GM19468 (cell line): ENCODE measurements around the gene MPIG6B.

ENCODE experiments used
- ATAC-seq: cut with Tn5 transposase; IDR thresholded peaks from one replicate; pipeline ENCODE4 v1.9.1; 2021; ENCODE audit warnings: mild to moderate bottlenecking, moderate library complexity, moderate number of reproducible peaks; ENCODE audit not compliant: unreplicated experiment; ENCODE audit errors: extremely low read depth

Gene MPIG6B

DNA sequence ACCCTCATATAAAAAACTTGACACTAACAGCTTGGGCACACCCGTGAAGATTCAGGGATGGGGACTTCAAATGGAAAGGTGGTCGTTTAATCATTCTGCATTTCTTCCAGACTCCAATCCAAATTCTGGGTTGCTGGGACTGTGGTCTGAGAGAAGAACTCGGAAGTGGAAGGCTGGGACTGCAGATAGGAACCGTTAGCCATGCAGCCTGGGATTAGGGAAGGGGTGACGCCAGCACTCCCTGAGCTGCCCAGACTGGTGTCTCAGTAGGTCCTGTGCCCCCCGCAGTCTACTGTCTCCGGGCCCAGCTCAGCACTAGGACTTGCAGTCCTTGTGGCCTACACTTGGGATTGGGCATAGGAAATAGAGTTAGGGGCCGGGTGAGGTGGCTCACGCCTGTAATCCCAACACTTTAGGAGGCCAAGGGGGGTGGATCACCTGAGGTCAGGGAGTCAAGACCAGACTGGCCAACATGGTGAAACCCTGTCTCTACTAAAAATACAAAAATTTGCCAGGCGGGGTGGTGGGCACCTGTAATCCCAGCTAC lies 13.7 kb downstream of the MPIG6B start:
- ATAC-seq: no peak

DNA sequence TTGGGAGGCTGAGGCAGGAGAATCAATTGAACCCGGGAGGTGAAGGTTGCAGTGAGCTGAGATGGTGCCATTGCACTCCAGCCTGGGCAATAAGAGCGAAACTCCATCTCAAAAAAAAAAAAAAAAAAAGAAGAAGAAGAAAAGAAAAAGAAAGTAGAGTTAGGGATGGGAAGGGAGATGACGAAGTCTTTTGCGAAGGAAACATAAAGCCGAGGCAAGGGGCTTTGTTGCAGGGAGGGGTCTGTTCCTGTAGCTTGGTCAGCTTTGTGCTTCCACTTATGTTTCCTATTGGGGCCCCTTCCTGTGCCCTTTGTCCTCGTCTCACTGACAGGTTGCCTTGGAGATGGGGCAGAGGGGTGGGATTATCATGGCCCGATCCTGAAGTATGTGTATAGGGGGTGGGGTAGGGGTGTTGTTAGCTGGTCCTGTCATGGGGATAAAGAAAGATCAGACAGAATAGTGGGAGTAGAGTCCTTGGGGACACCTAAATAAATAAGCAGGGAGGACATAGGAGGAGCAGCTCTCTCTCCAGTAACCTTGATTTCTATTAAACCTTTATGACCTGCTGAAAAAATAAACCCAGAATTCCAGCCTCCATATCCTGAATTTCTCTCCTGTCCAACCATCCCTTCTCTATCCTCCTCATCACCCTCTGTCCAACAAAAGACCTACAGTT lies 14.3 kb downstream of the MPIG6B start:
- no peak for ATAC-seq

- peak; percentile 14 for ATAC-seq
Observed at GRCh38 chr6:31737991-31738979, 15.1 kb downstream of the MPIG6B start.

DNA sequence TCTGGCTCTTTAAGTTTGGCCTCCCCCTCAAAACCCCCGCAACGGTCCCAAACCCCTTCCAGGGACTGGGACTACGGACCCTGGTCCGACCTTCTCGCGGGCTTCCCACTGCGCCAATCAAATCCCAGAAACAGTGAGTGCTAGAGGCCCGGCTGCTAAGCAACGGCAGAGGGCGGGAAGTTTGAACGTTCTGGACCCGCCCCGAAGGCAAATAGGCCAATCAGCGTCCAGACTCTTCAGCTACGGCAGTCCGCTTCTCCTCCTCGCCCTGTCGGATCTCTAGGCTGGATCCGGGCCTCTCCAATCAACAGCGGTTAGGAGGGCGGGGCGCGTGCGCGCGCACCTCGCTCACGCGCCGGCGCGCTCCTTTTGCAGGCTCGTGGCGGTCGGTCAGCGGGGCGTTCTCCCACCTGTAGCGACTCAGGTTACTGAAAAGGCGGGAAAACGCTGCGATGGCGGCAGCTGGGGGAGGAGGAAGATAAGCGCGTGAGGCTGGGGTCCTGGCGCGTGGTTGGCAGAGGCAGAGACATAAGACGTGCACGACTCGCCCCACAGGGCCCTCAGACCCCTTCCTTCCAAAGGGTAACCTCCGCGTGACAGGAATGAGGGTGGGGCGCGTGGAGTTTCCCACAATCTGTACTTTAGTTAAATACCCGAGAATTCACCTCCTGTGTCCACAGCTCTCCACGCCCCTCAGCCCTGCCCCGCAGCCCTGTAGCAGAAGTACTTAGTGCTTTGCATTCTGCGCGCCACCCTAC lies 16.6 kb downstream of the MPIG6B start, which contains the start of gene MSH5:
MSH5 (plus strand) TSS at position 367 of the 758 bp plus-strand sequence. CDS start 462 bp downstream, outside the sequence.
- peak; percentile 55 for ATAC-seq

DNA sequence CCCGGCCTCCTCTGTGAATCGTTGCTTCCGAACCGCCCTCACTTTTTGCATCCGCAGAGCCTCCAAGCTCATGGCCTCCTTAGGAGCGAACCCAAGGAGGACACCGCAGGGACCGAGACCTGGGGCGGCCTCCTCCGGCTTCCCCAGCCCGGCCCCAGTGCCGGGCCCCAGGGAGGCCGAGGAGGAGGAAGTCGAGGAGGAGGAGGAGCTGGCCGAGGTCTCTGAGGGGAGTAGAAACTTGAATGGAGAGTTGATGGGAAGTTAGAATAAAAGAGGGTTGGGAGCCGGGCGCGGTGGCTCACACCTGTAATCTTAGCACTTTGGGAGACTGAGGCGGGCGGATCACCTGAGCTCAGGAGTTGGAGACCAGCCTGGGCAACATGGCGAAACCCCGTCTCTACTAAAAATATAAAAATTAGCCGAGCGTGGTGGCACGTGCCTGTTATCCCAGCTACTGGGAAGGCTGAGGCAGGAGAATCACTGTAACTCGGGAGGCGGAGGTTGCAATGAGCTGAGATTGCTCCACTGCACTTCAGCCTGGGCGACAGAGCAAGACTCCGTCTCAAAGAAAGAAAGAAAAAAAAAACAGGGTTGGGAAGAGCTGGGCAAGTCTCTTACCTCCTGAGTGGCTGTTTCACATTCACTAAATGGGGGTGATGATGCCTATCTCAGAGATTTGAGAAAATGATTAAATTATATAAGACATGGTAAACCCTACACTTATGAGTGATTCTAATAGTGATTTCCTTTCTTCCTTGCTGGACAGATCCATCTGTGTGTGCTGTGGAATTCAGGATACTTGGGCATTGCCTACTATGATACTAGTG lies 17.4 kb downstream of the MPIG6B start:
- no peak for ATAC-seq

GRCh38 chr6:31741815-31742214 lies 18.6 kb downstream of the MPIG6B start:
- ATAC-seq: no peak

DNA sequence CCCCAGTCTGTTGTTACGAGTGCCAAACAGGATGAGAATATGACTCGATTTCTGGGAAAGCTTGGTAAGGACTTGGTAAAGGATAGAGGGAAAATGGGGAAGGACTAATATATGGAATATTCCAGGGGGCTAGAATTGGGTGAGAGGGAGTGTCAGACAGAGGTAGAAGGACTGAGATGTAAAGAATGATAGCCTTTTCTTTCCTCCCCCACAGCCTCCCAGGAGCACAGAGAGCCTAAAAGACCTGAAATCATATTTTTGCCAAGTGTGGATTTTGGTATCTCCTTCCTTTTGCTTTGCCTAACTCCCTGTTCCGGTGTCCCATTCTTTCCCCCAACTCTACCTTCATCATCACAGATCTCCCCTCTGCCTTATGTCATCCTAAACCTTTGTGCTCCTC lies 19.7 kb downstream of the MPIG6B start:
- no peak for ATAC-seq

DNA sequence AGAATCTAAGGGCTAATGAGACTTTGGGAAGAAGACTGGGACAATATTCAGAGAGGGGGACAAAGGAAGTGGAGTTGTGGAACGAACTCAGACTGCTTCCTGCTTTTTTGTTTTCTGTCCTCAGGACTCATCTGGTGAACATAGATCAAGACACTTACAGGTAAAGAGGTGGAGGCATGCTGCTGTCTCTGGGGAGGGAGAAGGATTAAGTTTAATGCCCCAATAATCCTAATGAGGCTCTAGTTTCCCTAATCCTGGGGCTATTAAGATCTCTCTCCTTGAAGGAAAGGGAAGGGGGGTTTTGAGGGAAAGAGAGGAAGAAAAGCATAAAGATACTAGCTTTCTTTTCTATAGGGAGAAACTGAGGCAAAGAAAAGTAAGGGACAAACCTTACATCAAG lies 21.2 kb downstream of the MPIG6B start:
- no peak for ATAC-seq

- no peak for ATAC-seq
Observed at GRCh38 chr6:31749301-31750036, 26.3 kb downstream of the MPIG6B start.

DNA sequence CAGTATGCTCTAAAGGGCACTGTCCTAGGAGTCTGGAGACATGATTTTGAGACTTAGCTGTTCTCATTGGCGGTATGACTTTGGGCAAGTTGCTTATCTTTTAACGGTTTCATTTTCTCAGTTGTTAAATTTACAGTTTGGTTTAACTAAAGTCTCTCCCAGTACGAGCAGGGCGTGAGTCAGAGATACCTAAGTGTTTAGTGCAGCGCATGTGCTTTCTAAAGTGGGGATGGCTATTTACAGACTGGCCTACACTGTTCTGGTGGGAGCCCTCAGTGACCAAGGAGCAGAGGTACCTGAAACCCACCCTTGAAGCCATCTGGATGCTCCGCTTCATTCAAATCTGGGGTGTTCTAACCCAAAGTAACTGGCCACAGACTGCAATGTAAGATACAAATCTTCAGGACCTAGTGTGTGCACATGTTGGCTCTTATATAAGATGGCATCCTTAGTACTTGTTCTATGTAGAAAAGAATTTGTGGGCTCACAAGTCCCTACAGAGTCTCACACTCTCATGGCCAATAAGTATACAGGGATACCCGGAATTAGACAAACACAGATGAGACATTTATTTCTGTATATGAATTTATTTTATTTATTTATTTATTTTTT lies 27.3 kb downstream of the MPIG6B start:
- ATAC-seq: no peak

DNA sequence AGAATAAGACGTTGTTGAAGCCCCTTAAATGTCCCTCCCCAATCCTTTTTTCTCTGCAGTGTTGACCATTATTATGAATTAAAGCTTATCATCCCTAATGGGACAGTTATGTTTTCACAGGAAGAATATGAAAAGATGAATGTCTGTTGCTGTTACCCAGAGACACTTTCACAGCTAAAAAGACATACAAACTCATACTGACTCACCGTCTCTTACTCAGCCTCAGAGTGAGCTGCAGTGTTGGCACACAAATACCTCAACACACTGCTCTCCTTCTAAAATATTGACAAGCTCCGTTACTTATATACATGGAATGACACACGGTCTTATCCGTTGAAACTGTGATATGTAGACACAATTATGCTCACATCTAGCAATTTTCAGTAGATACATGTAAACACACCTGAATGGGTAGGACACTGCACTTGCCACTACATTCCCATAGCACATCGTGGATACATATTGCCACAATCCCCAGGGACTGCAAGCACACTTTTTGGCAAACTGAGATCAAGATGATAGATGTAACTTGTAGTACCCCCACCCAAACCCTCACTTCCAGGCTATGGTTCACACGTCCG lies 29.7 kb downstream of the MPIG6B start:
- ATAC-seq: no peak

DNA sequence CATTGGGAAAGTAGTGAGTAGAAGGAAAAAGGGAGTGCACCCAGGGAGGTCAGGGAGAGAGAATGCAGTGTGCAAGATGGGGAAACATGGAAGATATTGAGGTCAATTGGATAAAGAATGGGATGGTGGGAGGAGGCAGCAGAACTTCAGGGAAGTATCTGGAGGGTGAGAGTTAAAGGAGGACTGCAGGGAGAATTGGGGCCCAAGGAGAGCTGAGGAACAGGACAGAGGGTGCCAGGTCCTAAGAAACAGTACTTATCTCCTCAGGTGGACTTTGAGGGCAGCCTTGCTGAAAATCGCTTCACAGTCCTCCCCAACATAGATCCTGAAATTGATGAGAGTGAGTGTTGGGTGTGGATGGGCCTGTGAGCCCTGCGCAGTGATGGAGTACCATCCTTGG lies 35.1 kb downstream of the MPIG6B start:
- no peak for ATAC-seq

DNA sequence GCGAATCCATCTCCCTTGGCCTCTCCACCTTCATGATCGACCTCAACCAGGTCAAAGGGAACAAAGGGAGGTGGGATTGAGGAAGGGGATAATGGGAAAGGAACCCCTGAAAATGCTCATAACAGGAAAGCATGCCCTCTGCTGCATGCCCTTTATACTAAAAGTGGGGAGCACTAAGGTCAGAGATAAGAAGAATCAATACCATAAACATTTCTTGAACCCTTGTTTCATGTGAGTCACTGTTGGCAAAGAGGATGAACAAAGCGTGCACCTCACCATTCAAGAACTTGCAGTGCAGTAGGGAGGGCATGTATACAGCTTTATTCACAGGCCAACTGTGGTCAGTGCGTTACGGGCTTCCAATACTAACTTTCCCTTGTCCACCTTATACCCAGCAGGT lies 37.6 kb downstream of the MPIG6B start:
- ATAC-seq: no peak

- ATAC-seq: no peak
Observed at GRCh38 chr6:31761343-31761742, 38.2 kb downstream of the MPIG6B start.

DNA sequence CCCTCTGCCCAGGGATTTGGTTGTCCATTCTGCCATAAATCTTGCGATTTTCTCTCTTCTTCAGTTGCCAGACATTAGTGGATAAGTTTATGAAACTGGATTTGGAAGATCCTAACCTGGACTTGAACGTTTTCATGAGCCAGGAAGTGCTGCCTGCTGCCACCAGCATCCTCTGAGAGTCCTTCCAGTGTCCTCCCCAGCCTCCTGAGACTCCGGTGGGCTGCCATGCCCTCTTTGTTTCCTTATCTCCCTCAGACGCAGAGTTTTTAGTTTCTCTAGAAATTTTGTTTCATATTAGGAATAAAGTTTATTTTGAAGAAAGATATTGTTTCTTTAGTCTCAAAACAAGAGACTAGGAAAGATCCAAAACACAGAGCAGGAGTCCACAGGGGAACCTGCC lies 39.2 kb downstream of the MPIG6B start, which contains the start of gene SAPCD1:
SAPCD1 (plus strand) TSS at position 301 of the 400 bp plus-strand sequence. CDS start 399 bp downstream, outside the sequence.
- ATAC-seq: no peak

GRCh38 chr6:31762878-31763618 lies 39.9 kb downstream of the MPIG6B start:
- no peak for ATAC-seq

DNA sequence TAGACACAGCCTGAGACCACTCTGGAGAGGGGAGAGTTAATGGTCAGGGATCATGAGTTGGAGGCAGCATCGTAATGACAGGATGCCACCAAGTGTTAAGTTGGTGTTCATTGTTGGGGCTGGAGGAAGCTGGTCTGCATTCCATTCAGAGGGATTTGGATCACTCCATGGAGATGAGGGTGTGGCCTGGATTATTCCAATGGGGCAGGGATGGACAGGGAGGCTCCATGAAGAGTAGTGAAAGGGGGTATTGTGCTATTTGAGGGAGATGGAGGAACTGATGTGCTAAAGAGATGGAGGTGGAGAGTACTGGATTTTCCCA lies 40.4 kb downstream of the MPIG6B start:
- no peak for ATAC-seq
